Gastroesophageal sphincter (tissue), 4 donors: ENCODE measurements around the gene DUSP10. TPM values are rescaled to one million over a fixed set of nuclear protein-coding genes. Genes with fewer than 3 reads are reported as not detected.
A peak's percentile ranks its signal among the peaks of the same experiment; 100 is the strongest.

Source experiments
- ATAC-seq: fragments of 150-250 bp; one replicate; pipeline ENCODE4 v1.9.1; 2016; ENCODE audit warnings: mild to moderate bottlenecking, moderate library complexity
- H3K27ac ChIP-seq, 4 donors: fragments of 200-600 bp; sonication (generic) in 3 of 4; 1 replicate in 3 of 4; 2 replicates in 1 of 4; pipeline ENCODE4 v1.5.1; 2016 to 2019
- H3K27me3 ChIP-seq: fragments of 200-600 bp; sonication (generic); one replicate; pipeline ENCODE4 v1.5.1; 2019
- H3K36me3 ChIP-seq, 2 donors: fragments of 200-600 bp; sonication (generic); one replicate each; pipeline ENCODE4 v1.5.1; 2019; ENCODE audit warnings: control low read depth in 1 of 2
- H3K4me1 ChIP-seq, 3 donors: fragments of 200-600 bp; sonication (generic); 1 replicate in 2 of 3; 2 replicates in 1 of 3; pipeline ENCODE4 v1.5.1; 2016 to 2019; ENCODE audit warnings: control low read depth in 2 of 3
- H3K4me3 ChIP-seq, 2 donors: fragments of 200-600 bp; sonication (generic); one replicate each; pipeline ENCODE4 v1.5.1; 2019; ENCODE audit warnings: mild to moderate bottlenecking in 1 of 2, moderate library complexity in 1 of 2
- H3K9me3 ChIP-seq, 3 donors: fragments of 200-600 bp; sonication (generic); one replicate each; pipeline ENCODE4 v1.5.1; 2017 to 2019; ENCODE audit warnings: control low read depth in 2 of 3
- CTCF ChIP-seq, 4 experiments: fragments of 200-600 bp in 2 of 4; fragments of 450-650 bp in 2 of 4; sonication (generic) in 1 of 4; IDR thresholded peaks; one replicate each; pipeline ENCODE4 v1.5.1; 2017 to 2019; ENCODE audit warnings: antibody characterized with exemption in 4 of 4, mild to moderate bottlenecking in 2 of 4, moderate library complexity in 2 of 4
- EP300 ChIP-seq: sonication (generic); formaldehyde crosslinking; IDR thresholded peaks from one replicate; pipeline ENCODE4 v1.6.1; 2017; ENCODE audit warnings: antibody characterized with exemption, mild to moderate bottlenecking
- POLR2A ChIP-seq, 2 donors: fragments of 450-650 bp; IDR thresholded peaks; one replicate each; pipeline ENCODE4 v1.6.1; 2017; ENCODE audit warnings: antibody characterized with exemption in 2 of 2, mild to moderate bottlenecking in 2 of 2, moderate library complexity in 1 of 2
- POLR2AphosphoS5 ChIP-seq: sonication (generic); formaldehyde crosslinking; IDR thresholded peaks from one replicate; pipeline ENCODE4 v1.6.1; 2017; ENCODE audit warnings: antibody characterized with exemption
- WGBS, 2 donors: methylation state at CpG; one replicate each; pipeline ENCODE4 v1.1.5; 2018; ENCODE audit warnings: low coverage in 1 of 2; 5-methylcytosine and 5-hydroxymethylcytosine counted together
- total RNA-seq, 4 donors: library from RNA; depleted of rRNA; stranded (reverse); fragments of >200 nt; gene quantifications; one replicate each; pipeline ENCODE4 v1.1.0, GENCODE V29; 2016

Gene DUSP10
- total RNA-seq, 4 donors from 2014 or later = 3.5 to 12.0 (median 5.3) TPM

DNA sequence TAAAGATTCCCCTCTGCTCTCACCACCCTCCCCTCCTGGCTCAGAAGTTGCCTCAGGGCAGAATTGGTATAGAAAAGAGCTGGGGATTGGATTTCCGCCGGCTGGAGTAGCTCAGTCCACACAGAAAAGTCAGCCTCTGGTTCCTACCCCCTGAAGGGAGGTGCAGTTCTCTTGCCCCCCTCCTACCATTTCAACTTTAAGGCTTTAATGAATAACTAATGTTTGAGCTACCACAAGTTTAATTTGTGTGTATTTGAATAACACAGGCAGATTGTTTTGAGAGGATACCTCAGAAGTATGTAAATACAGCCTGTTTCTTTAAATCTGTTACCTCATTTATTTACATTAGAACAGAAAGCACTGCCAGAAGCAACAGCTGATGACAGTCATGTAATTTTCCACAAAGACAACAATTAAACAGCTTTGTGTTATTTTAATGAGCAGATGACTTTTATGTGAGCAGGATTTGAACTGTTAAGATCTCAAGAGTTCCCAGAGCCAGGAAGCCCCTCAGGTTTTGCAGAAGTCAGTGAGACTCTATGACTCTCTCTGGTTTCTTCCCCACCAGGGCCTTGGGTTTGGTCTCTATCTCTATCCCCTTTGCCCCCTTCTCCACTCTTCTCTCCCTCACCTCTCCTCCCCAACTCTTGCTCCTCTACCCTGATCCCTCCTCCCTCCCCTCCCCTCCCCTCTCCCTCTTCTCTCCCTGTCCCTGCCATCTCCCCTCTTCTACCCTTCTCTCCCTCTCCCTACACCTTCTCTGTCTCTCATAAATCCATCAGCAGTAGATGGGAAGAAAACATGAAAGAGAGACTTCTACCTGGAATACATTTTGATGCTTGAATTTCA lies 26.3 kb downstream of the DUSP10 start:
- ATAC-seq = no peak
- no peaks in the 10 kb centered on the region for H3K9me3 ChIP-seq
- H3K27ac ChIP-seq = peak overlapping the region; percentile 31 to 82 (median 72)
- 38 to 53% methylated on average over 2 of the region's 2 CpGs for WGBS, 2 donors
- H3K4me3 ChIP-seq = no peak overlapping the region
- no peaks in the 10 kb centered on the region for H3K36me3 ChIP-seq
- peaks cover 18 to 75% (median 40%) of the 10 kb centered on the region in 3 donors for H3K4me1 ChIP-seq
- no peak for TF ChIP-seq POLR2A (IDR thresholded peaks at IDR 0.05)
- TF ChIP-seq POLR2AphosphoS5 = no peak
- no peak for TF ChIP-seq EP300
- TF ChIP-seq CTCF (IDR thresholded peaks at IDR 0.05) = no peak
- H3K27me3 ChIP-seq = no peaks in the 10 kb centered on the region

DNA sequence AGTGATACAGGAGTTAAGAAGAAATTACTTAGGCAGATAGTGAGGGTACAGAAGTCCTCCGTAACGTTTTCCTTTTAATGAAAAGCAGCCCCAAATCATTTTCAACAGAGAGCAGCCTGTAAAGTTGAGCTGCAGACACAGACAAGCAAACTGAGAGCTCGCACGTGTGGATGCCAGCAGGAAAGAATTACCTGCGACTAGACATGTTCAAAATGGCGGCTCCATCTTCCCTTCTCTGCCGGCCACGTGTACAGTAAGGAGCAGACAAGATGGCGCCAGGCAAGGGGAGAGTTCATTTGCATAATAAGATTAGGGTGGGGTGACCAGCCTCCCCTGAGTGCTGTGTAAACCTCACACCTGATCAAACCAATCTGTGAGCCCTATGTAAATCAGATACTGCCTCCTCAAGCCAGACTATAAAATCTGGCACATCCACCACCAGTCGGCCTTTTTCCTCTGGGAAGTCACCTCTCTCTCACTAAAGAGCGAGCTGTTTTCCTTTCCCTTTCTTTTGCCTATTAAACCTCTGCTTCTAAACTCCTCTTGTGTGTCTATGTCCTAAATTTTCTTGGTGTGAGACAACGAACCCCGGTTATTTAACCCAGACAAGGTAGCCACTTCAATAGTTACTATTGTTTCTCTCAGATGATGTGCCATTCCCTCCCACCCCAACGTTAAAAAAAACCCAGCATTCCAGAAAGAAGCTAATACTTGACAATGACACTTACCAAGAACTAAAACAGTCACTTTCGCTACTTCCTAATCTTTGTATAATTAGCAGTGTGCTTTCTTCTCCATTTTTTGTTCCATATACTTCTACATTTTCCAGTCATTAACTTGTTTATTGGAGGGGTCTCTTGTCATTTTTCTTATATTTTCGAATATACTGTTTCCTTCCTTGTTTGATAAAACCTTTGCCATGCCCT lies 27.4 kb downstream of the DUSP10 start:
- H3K36me3 ChIP-seq = no peaks in the 10 kb centered on the region
- TF ChIP-seq EP300 (no peak), CTCF (IDR thresholded peaks at IDR 0.05) (no peak), POLR2A (IDR thresholded peaks at IDR 0.05) (no peak), POLR2AphosphoS5 (no peak)
- H3K27ac ChIP-seq = peak overlapping the region in 3 of 4 donors; percentile 60 to 79 (median 66)
- no peaks in the 10 kb centered on the region for H3K9me3 ChIP-seq
- H3K4me1 ChIP-seq = peaks cover 19 to 83% (median 40%) of the 10 kb centered on the region in 3 donors
- no peak for ATAC-seq
- WGBS, 2 donors = 75 to 77% methylated on average over 13 to 16 of the region's 16 CpGs
- H3K27me3 ChIP-seq = no peaks in the 10 kb centered on the region
- no peak overlapping the region for H3K4me3 ChIP-seq

DNA sequence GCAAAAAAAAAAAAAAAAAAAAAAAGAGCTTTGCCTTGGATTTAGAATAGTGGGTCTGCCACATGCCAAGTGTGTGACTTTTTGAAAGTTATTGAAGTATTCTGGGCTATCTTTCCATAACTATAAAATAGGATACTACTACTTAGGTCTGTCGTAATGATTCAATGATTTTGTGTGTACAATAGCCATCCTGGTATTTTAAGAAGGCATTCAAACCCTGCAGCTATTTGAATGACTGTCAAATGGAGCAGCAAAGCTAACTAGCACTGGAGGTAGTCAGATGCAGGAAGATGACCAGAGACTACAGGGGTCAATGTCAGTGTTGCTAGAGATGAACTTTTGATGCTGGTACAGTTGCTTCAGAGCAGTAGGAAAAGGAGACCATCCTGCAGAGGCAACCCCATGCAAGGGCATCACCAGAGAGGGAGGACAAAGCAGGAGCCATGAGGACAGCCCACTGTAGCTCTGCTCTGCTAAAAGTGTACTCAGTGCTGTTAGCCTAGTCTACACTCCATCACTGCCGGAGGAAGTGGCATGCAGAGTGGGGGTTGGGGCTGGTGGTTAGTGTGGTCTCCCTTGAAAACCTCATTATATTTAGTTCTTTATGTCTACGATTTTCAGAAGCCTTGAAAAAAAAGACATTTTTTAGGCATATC lies 29.0 kb downstream of the DUSP10 start:
- no peaks in the 10 kb centered on the region for H3K27me3 ChIP-seq
- H3K27ac ChIP-seq = peak overlapping the region in 1 of 4 donors; percentile 41
- TF ChIP-seq CTCF (IDR thresholded peaks at IDR 0.05) = no peak
- TF ChIP-seq POLR2AphosphoS5 = no peak
- TF ChIP-seq POLR2A (IDR thresholded peaks at IDR 0.05) = no peak
- TF ChIP-seq EP300 = no peak
- no peaks in the 10 kb centered on the region for H3K9me3 ChIP-seq
- H3K4me3 ChIP-seq = no peak overlapping the region
- no peak for ATAC-seq
- WGBS, 2 donors = 79 to 97% methylated on average over 2 to 3 of the region's 3 CpGs
- H3K36me3 ChIP-seq = no peaks in the 10 kb centered on the region
- H3K4me1 ChIP-seq = peaks cover 21 to 83% (median 33%) of the 10 kb centered on the region in 3 donors

GRCh38 chr1:221712198-221712684 lies 29.6 kb downstream of the DUSP10 start:
- WGBS, 2 donors = 43 to 63% methylated on average over 1 of the region's 1 CpG
- no peaks in the 10 kb centered on the region for H3K9me3 ChIP-seq
- H3K27ac ChIP-seq = peak overlapping the region in 2 of 4 donors; percentile 66 to 79
- no peaks in the 10 kb centered on the region for H3K36me3 ChIP-seq
- H3K4me1 ChIP-seq = peaks cover 20 to 83% (median 32%) of the 10 kb centered on the region in 3 donors
- TF ChIP-seq POLR2A (IDR thresholded peaks at IDR 0.05) = no peak
- TF ChIP-seq CTCF (IDR thresholded peaks at IDR 0.05) = no peak
- no peak for TF ChIP-seq EP300
- TF ChIP-seq POLR2AphosphoS5 = no peak
- H3K4me3 ChIP-seq = no peak overlapping the region
- no peak for ATAC-seq
- H3K27me3 ChIP-seq = no peaks in the 10 kb centered on the region
